HG03469 (cell line): Measurements from ENCODE around the gene NFATC2.

Source experiments
- ATAC-seq: cut with Tn5 transposase; IDR thresholded peaks from one replicate; pipeline ENCODE4 v1.9.1; 2021; ENCODE audit warnings: mild to moderate bottlenecking, moderate library complexity, moderate number of reproducible peaks; ENCODE audit not compliant: unreplicated experiment

Gene NFATC2

GRCh38 chr20:51437182-51437924, 105.2 kb downstream of the NFATC2 start:
- no peak for ATAC-seq

GRCh38 chr20:51434580-51435247, 107.8 kb downstream of the NFATC2 start:
- ATAC-seq: no peak

GRCh38 chr20:51434026-51434425, 108.5 kb downstream of the NFATC2 start:
- no peak for ATAC-seq

GRCh38 chr20:51432875-51433274, 109.6 kb downstream of the NFATC2 start:
- no peak for ATAC-seq

- ATAC-seq: no peak
These were observed 110.2 kb downstream of the NFATC2 start for GRCh38 chr20:51432251-51432784.

DNA sequence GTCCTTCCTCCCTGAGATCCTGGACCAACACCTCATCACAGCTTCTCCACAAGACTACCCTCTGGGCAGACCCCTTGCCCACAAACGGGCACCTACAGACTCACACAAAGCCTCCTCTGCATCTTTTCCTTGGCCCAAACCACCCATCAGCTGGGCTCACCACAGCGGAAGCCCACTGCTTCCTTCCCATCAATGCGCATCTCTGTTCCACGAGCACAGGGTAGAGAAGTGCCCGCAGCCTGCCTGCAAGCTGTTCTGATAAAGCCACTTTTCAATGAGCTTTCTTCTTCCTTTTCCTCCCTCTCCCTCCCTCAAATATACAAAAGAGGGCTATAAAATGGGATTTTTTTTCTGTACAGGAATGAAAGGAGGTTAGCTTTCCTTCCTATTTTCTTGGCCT, 111.2 kb downstream of the NFATC2 start:
- no peak for ATAC-seq

DNA sequence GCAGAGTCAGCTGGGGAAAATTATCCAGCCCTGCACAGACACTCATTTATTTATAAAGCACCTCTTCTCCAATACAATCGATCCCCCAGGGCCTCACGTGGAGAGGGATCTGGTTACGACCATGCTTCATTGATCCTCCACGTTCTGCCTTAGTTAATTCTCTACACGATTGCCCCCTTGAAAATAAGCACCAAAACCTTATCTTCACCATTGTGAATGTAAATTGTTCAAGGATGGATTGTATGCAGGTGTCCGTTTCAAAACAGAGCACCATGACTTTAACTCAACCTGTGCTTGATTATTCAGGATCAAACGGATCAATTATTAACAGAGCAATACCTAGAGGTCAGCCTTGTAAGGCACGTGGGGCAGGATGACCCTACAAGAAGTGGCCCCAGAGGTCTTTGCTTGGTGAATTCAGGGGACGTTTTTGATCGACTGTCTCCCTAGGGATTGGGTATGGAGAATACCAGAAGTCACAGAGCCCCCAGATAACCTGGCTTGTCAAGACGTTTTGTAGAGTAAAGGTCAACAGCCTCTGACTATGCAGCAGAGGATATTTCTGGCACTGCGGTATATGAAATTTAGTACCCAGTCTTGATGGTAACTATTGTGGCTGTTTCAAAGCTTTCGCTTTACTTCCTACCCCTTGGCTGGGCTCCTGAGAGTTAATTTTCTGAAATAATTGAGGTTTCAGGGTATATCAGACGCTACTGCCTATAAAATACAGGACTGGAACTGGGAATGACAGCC, 112.1 kb downstream of the NFATC2 start:
- ATAC-seq: no peak

GRCh38 chr20:51429696-51430095, 112.8 kb downstream of the NFATC2 start:
- no peak for ATAC-seq

DNA sequence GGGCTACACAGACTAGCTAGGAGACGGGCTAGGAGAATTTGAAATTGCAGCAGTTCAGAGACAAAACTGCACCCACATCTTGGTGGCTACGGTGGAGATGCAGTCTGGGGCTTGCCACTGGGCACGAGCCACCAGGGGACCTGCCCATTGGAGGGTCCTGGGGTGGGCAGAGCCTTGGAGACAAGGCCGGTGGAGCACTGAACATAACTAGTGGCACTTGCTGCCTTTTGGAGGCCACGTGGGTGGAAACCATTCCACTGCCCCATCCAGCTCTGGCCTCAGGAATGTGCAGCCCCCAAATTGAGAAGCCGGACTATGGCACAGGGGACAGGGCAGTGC, 113.4 kb downstream of the NFATC2 start:
- ATAC-seq: no peak

- ATAC-seq: no peak
These were observed 113.9 kb downstream of the NFATC2 start for GRCh38 chr20:51428401-51429143.

DNA sequence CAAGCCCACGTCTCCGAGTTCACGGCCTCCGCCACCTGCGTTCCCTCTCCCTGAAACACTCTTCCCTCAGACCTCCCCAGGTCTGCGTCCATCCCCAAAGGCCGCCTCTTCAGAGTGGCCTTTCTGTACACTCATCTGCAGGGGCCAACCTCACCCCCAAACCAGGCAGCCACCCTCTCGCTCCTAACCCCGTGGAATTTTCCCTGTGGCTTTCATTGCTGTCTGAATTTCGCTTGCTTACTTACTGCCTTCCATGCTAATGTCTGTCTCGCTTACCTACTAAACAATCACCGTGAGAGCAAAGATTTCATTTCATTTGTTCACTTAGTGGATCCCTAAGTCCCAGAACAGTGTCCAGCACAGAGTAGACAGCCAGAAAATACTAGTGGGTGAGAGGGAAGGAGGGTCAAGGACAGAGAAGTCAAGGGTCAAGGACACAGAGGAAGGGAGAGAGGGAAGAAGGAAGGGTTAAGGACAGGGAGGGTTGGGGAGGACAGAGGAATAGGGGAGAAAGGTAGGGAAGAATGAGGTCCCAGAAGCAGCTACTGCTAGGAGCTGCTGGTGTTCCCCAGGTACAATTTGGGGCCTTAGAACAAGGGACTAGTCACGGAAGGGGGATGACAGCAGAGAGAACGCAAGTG, 114.7 kb downstream of the NFATC2 start:
- ATAC-seq: no peak

DNA sequence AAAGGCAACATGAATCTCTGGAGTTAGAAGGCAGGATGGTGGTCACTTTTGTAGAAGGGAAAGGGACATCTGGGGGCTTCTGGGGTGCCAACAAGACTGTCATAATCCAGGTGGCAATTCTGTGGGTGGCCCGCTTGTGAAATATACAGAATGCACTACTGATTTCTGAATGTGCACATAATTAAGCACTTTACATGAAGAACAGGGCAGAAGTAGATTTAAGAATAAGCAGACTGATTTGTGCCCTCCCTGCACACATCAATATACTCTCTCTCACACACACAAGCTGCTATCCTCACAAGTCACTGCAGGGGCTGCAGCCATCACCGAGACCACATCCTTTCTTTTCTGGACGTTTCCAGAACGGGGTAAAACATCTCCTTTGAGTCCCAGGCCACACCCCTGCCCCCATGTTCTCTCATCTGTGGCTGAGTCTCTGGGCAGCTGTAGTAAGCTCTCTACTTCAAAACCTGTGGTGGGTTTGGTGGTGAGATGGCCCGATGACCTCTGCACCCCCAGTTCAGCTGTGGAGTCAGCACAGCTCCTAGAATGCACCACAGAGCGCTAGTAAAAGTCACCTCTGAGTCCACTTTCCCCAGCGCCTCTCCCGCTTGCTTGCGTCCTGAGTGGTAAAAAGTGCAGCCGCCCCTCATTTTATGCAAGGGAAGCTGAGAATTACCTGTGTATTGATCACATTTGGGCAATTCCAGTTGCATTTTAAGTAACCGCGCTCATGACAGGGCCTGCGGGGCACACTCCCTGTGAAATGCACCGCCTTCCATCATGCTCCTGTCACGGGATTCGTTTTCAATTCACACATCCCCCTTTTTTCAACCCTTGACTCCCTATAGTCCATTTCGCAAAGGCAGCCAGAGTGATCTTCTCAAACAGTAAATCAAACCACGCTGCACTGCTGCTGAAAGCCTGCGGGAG, 115.5 kb downstream of the NFATC2 start:
- no peak for ATAC-seq

GRCh38 chr20:51425347-51426106, 117.0 kb downstream of the NFATC2 start:
- no peak for ATAC-seq

DNA sequence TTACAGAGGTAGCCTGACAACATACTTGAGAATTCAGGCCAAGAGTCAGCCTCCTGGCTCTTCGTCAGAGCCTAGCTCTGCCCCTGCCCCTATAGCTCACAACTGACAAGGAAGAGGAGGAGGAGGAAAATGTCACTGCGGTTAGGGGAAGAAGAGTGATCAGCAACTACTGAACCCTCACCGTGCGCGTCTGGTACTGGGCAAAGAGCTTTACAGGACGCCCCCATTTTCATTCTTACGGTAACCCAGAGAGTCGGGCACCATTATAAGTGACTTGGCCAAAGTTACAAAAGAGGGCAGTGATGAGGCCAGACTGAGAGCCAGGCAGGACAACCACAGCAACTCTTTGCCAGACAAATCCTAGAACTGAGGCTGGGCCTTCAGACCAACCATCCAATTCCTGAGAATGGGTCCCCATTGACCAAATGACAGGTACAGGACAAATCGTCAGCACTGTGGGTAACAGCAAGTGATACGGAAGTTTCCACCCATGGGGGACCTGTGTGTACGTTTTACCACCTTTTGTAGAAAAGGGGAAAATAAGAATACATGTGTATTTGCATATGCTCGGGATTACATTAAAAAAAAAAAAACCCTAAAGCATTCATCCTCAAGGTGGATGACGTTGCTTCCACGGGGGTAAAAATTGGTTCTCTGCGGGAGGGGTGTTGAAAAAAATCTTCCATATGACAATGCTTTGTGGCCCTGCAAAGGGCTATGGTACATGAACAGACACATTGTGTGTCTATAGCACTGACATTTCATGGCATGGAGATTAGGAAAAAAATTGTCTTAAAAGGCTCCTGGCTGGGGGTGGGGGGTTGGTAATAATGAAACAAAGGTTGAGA, 118.0 kb downstream of the NFATC2 start:
- no peak for ATAC-seq

DNA sequence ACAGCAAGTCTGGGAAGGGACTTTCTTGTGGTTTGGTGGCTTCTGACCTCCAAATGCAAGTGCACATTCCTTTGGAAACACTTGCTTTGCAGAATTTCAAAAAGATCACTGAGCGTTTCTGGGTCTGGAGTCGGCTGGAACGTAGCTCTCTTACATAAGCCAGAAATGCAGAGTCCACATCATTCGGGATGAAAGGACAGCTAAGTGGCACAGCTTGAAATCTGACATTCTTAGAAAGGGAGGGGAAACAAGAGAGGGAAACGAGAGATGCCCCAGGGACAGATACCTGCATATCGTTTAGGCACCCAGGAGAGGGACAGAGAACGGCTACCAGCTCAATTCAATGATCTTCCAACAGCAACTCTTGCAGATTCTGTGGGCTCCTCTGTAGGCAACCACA, 118.7 kb downstream of the NFATC2 start:
- no peak for ATAC-seq

- ATAC-seq: no peak
These were observed 119.2 kb downstream of the NFATC2 start for GRCh38 chr20:51423290-51423667.

DNA sequence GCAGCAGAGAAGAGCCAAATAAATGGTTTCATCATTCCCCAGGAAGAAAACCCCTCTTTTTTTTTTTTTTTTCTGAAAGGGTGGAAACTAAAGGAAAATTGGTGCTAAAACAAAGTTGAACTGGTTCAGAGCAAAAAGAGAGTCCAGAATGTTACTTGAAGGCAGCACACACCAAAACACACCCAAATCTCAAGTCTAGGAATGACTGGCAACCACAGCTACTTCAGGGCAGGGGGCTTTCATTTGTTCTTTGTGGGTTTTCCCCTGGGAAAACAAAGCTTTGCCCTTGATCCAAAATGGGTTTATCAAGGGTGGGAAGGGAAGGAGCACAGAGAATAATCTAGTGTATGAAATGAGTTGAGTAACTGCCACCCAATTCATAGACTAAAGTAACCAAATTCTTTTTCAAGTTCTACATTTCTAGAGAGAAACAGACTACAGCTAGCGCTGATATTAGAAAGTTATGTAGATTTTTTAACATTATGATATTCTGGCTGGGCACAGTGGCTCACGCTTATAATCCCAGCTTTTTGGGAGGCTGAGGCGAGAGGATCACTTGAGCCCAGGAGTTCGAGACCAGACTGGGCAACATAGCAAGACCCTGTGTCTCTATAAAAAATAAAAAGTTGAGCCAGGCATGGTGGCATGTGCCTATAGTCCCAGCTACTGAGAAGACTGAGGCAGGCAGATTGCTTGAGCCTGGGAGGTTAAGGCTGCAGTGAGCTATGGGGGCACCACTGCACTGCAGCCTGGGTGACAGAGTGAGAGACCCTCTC, 119.8 kb downstream of the NFATC2 start:
- ATAC-seq: no peak
